ENCODE results near the gene CACNA2D3.

DNA sequence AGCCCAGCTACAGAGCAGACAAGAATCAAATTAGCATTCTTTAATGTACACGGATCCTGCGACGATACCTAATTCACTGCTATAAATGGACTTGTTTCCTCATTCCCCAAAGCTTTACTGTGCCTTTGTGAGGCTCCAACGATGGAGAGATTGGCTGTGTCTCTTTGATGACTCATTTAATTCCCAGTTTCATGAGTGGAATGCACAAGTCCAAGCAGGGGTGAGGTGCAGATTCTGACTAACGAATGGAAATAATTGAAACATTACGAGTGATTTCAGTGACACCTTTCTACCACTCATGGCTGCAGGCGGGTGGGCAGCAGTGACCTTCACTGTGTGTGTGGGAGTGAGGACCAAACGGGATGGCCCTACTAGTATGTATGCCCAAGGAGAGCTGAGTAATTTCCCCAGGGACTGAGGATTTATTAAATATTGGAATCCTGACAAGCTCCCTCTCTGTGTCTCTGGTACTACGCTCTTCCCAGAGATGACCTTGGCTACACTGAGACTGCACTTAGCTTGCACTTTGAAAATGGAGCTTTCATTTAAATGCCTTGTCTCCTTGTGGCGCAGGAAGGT is 156.7 kb downstream of the CACNA2D3 start:
- TF ChIP-seq POLR2AphosphoS5 (IDR thresholded peaks at IDR 0.05; ENCODE audit: low read depth, low read length) (no peak), POLR2A (IDR thresholded peaks at IDR 0.05; ENCODE audit: low read depth, low read length) (no peak), TAF1 (IDR thresholded peaks at IDR 0.05; ENCODE audit: low read depth, low read length) (no peak), POU2F2 (IDR thresholded peaks at IDR 0.05; ENCODE audit: low read depth, low read length) (no peak), SPI1 (IDR thresholded peaks at IDR 0.05; ENCODE audit: low read depth, low read length) (no peak)

Measured in GM12891 (cell line).